Psoas muscle (tissue), 8 donors: Measurements from ENCODE around the gene MYO3B. TPM values are rescaled to one million over a fixed set of nuclear protein-coding genes. Genes with fewer than 3 reads are reported as not detected.

Source experiments
- ATAC-seq, 4 donors: fragments of 200-7000 bp; cut with Tn5 transposase; one replicate each; pipeline ENCODE4 v1.9.1; 2020; ENCODE audit warnings: moderate library complexity in 3 of 4, mild to moderate bottlenecking in 2 of 4
- DNase-seq, 2 donors: peaks; one replicate each; pipeline ENCODE4 v3.0.0-alpha.2; 2020
- H3K27ac ChIP-seq: fragments of 200-600 bp; one replicate; pipeline ENCODE4 v1.8.0; 2022
- H3K27me3 ChIP-seq, 3 donors: fragments of 200-600 bp in 1 of 3; one replicate each; pipeline versions ENCODE4 v1.6.1 to v1.8.0; 2013 to 2022; ENCODE audit warnings: low read length in 2 of 3, mild to moderate bottlenecking in 2 of 3, moderate library complexity in 1 of 3; ENCODE audit not compliant: insufficient read depth in 3 of 3
- H3K36me3 ChIP-seq, 2 donors: fragments of 200-600 bp in 1 of 2; one replicate each; pipeline versions ENCODE4 v1.6.1 to v1.8.0; 2013 to 2022; ENCODE audit warnings: low read depth in 1 of 2, mild to moderate bottlenecking in 1 of 2, moderate library complexity in 1 of 2; ENCODE audit not compliant: insufficient read depth in 1 of 2
- H3K4me1 ChIP-seq: fragments of 200-600 bp; one replicate; pipeline ENCODE4 v1.8.0; 2022
- H3K4me3 ChIP-seq: fragments of 200-600 bp; one replicate; pipeline ENCODE4 v1.8.0; 2022; ENCODE audit warnings: mild to moderate bottlenecking
- H3K9me3 ChIP-seq: fragments of 200-600 bp; one replicate; pipeline ENCODE4 v1.8.0; 2022
- WGBS, 3 donors: extraction: QIAGEN DNeasy Blood & Tissue Kit; methylation state at CpG; one replicate each; pipeline versions ENCODE4 v1.1.6 to v1.1.7; 2013; 5-methylcytosine and 5-hydroxymethylcytosine counted together
- intact Hi-C, 2 donors: fragments of 100-400 bp; cut with DNase I; formaldehyde crosslinking; loops; one replicate each; pipeline versions ENCODE4 v1.11.0 to v1.14.2; 2022
- polyA plus RNA-seq, 3 donors: library from polyadenylated mRNA; stranded (reverse); fragments of 200-250 nt; gene quantifications; one replicate each; pipeline ENCODE4 v1.2.3, GENCODE V29; 2013
- total RNA-seq, 4 donors: library from RNA; stranded (reverse); fragmentation: NEBNext Ultra II Directional in 2 of 4; extraction: Animal tissue kit (Norgen Biotek cat#: 25700) in 2 of 4; gene quantifications; one replicate each; pipeline versions ENCODE4 v1.2.1 to v1.2.4, GENCODE V29; 2021 to 2023
- TF ChIP-seq, protein P1 (sequence below): fragments of 200-600 bp; IDR thresholded peaks from one replicate; pipeline ENCODE4 v1.8.0; 2022; ENCODE audit warnings: antibody characterized with exemption
- donor health status: healthy with polysubstance abuse.
- donor health status: DM: no; HTN: no; CAD: no; lungs with moderate emphysema.
- donor health status: Bipolar disorder and iron deficiency.
- donor health status: healthy.
- donor health status: DM: yes; HTN: yes; CAD: no.
- donor health status: DM: no; HTN: no; CAD: no.
- donor health status: DM: no; HTN: no; CAD: no.
- donor health status: DM: yes; HTN: yes; CAD: no.

Gene MYO3B
- total and polyA plus RNA-seq, 7 donors, result 0.04 to 0.32 TPM; not detected in 5

DNA sequence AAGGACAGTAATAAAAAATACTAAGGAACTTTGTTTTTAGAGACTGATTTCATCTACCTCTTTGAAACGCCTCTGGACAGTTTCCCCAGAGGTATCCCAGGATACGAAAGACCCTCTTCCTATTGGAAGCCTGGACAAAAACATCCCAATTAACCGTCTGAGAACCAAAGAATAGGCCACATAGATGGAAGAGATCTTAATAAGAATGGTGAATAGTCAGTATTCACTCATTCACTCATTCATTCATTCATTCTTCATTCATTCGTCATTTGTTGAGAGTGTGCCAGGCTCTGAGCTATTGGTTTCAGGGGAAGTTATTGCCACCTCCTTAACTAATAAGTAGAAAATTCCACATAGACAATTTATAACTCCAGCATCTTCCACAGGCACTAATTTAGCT lies 464.0 kb downstream of the MYO3B start:
- DNase-seq, result no peak
- TF ChIP-seq, protein P1, sequence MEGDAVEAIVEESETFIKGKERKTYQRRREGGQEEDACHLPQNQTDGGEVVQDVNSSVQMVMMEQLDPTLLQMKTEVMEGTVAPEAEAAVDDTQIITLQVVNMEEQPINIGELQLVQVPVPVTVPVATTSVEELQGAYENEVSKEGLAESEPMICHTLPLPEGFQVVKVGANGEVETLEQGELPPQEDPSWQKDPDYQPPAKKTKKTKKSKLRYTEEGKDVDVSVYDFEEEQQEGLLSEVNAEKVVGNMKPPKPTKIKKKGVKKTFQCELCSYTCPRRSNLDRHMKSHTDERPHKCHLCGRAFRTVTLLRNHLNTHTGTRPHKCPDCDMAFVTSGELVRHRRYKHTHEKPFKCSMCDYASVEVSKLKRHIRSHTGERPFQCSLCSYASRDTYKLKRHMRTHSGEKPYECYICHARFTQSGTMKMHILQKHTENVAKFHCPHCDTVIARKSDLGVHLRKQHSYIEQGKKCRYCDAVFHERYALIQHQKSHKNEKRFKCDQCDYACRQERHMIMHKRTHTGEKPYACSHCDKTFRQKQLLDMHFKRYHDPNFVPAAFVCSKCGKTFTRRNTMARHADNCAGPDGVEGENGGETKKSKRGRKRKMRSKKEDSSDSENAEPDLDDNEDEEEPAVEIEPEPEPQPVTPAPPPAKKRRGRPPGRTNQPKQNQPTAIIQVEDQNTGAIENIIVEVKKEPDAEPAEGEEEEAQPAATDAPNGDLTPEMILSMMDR, result no peak
- H3K27me3 ChIP-seq, result no peaks in the 10 kb centered on the region
- H3K36me3 ChIP-seq, result no peaks in the 10 kb centered on the region
- 86 to 91% (median 89%) methylated on average over 4 of the region's 4 CpGs for WGBS, 3 donors
- no peaks in the 10 kb centered on the region for H3K4me1 ChIP-seq
- ATAC-seq, result no peak
- intact Hi-C loops, result no loop called here
- H3K27ac ChIP-seq, result no peak overlapping the region
- H3K9me3 ChIP-seq, result no peaks in the 10 kb centered on the region
- H3K4me3 ChIP-seq, result no peak overlapping the region

DNA sequence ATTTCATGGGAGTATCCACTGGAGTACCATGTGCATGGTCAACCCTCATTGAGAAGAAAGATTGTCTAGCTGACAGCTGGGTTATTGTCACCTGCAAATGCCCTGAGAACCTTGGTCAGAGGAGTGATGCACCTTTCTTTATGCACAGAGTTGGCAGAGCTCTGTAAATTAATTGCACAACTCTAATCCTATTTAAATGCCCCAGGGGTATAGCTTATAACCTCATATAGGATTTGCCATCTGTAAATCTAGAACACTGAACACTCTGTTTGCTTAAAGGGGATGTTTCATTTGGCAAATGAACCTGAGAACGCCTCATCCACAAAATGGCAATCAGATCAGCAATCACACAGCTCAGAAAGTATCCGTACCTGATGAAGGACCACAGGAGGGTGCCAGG lies 465.4 kb downstream of the MYO3B start:
- DNase-seq, result no peak
- Histone ChIP-seq H3K27ac (no peak overlapping the region), H3K27me3 (no peaks in the 10 kb centered on the region), H3K4me1 (no peaks in the 10 kb centered on the region), H3K36me3 (no peaks in the 10 kb centered on the region), H3K4me3 (no peak overlapping the region), H3K9me3 (no peaks in the 10 kb centered on the region)
- intact Hi-C loops, result no loop called here
- 92 to 93% (median 93%) methylated on average over 2 of the region's 2 CpGs for WGBS, 3 donors
- TF ChIP-seq, protein P1, result no peak
- ATAC-seq, result no peak

DNA sequence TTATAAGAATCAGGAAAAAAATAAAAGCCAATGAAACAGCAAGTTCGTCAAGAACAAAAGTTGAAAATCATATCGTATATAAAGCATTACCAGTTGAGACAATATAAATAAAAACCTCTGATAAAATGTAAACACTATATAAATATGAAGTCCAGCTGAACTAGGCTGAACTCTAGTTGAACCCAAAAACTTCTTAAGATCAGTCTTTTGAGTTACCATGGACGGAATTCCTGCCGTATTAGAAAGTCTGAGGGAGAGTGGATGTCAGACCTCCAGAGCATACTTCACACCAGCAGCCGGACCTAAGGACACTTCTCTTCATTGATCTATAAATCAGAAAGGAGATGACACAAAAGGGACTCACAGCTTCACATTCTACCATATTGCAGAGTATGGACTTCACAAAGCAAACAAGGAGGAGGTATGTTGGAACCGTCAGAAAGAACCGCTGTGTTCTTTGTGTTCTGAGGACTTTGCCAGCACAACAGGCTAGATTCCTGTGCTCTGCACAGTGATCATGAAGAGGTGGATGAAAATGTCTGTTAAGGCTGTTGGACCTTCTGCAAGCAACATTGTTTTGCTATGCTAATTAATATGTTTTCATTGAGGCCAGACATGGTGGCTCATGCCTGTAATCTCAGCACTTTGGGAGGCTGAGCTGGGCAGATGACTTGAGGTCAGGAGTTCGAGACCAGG lies 469.9 kb downstream of the MYO3B start:
- Histone ChIP-seq H3K27me3 (no peaks in the 10 kb centered on the region), H3K4me1 (no peaks in the 10 kb centered on the region), H3K9me3 (no peaks in the 10 kb centered on the region), H3K27ac (no peak overlapping the region), H3K4me3 (no peak overlapping the region), H3K36me3 (no peaks in the 10 kb centered on the region)
- TF ChIP-seq, protein P1, result no peak
- 68 to 71% (median 69%) methylated on average over 8 of the region's 8 CpGs for WGBS, 3 donors
- DNase-seq (no peak), ATAC-seq (no peak)
- intact Hi-C loops, result no loop called here

DNA sequence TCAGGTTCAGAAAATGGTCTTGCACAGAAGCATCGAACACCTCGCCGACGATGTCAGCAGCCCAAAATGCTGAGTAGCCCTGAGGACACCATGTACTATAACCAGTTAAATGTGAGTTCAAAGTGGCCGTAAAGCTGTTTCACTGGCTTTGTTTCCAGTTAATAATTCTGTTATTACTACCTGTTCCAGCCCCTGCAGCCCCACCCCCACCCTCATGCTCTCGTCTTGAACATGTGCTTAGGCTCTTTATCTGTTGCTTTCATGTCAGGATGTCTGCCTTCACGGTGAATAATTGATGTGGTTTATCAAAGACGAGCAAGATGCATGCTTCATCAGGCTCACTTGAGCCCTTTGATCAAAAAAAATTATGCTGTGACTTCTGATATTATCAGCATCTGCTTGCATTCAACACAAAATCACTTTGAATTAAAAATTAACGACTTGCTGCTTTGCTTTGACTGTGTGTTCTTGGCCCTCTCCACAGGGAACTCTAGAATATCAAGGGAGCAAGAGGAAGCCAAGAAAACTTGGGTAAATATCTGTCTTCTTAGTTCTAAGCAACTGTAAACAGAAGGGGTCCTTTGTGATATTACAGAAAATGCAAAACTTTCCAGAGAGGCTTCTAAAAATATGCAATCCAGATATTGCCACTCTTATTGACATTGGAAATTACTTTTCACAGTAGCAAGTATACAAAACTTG lies 473.8 kb downstream of the MYO3B start:
- WGBS, 3 donors, result 49 to 52% (median 49%) methylated on average over 9 of the region's 9 CpGs
- no peaks in the 10 kb centered on the region for H3K9me3 ChIP-seq
- ATAC-seq (no peak), DNase-seq (no peak)
- H3K4me3 ChIP-seq, result no peak overlapping the region
- no peak overlapping the region for H3K27ac ChIP-seq
- TF ChIP-seq, protein P1, result no peak
- intact Hi-C loops, result no loop called here
- H3K36me3 ChIP-seq, result no peaks in the 10 kb centered on the region
- no peaks in the 10 kb centered on the region for H3K27me3 ChIP-seq
- H3K4me1 ChIP-seq, result no peaks in the 10 kb centered on the region
